ENCODE results near the gene LRBA.

- no peak for TF ChIP-seq POLR2A (IDR thresholded peaks at IDR 0.05)
- no peak for TF ChIP-seq CTCF (IDR thresholded peaks at IDR 0.05)
Measured at GRCh38 chr4:150411520-150411919, 603.6 kb downstream of the LRBA start.
